Astrocyte (in vitro differentiated cells and primary cell): Measurements from ENCODE around the gene PTPRK.

Source experiments
- EZH2 ChIP-seq: IDR thresholded peaks from 2 replicates; pipeline ENCODE4 v1.6.1; 2012; ENCODE audit warnings: mild to moderate bottlenecking, low read length, inconsistent platforms; ENCODE audit not compliant: insufficient read depth
- TF ChIP-seq, protein P1 (sequence below): IDR thresholded peaks from 2 replicates; pipeline ENCODE4 v1.5.1; 2011; ENCODE audit warnings: low read depth, mild to moderate bottlenecking, inconsistent platforms, low read length, moderate library complexity; ENCODE audit not compliant: insufficient read depth

DNA sequence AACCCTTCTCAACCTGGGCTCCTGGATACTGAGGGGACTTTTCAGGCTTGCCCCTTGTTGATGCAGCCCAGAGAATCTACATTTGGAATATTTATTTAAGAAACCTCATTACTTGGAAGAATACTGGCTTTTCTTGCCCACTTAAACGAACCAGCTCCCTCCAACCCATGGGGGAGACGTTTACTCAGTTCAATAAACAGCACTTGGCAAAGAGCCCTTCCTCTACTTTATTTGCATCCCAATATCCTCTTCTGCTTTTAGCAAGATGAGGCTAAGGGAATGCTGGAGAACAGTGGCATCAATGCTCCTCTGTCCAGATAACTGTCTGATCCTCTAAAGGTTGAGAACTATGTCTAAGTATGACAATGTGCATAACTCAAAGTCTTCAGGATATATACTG is 22.2 kb downstream of the PTPRK start:
- TF ChIP-seq, protein P1, sequence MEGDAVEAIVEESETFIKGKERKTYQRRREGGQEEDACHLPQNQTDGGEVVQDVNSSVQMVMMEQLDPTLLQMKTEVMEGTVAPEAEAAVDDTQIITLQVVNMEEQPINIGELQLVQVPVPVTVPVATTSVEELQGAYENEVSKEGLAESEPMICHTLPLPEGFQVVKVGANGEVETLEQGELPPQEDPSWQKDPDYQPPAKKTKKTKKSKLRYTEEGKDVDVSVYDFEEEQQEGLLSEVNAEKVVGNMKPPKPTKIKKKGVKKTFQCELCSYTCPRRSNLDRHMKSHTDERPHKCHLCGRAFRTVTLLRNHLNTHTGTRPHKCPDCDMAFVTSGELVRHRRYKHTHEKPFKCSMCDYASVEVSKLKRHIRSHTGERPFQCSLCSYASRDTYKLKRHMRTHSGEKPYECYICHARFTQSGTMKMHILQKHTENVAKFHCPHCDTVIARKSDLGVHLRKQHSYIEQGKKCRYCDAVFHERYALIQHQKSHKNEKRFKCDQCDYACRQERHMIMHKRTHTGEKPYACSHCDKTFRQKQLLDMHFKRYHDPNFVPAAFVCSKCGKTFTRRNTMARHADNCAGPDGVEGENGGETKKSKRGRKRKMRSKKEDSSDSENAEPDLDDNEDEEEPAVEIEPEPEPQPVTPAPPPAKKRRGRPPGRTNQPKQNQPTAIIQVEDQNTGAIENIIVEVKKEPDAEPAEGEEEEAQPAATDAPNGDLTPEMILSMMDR, result no peak
- no peak for TF ChIP-seq EZH2
